OCI-LY7 (cell line): Measurements from ENCODE around the gene CDK5. TPM values are rescaled to one million over a fixed set of nuclear protein-coding genes. Genes with fewer than 3 reads are reported as not detected.

Source experiments
- BruUV-seq: library from RNA; stranded (reverse); fragments of 400-500 nt; replicated peaks from 2 replicates; lab custom pipeline; 2021; lab: Mats Ljungman, UMichigan
- CTCF ChIA-PET: fragments of 300-600 bp; sonication (Branson Sonifier 250); formaldehyde crosslinking; loops from one replicate; lab custom pipeline; 2022; ENCODE audit warnings: antibody characterized with exemption; ENCODE audit not compliant: unreplicated experiment; lab: Charles Lee
- POLR2A ChIA-PET: fragments of 300-600 bp; sonication (Branson Sonifier 250); formaldehyde crosslinking; loops from one replicate; lab custom pipeline; 2022; ENCODE audit warnings: antibody characterized with exemption; lab: Charles Lee
- DNase-seq: peaks from one replicate; pipeline ENCODE4 v3.0.0-alpha.2; 2015; ENCODE audit warnings: low spot score
- H2AFZ ChIP-seq: fragments of 200-600 bp; sonication (generic), shearing (Covaris generic); 2 replicates; pipeline ENCODE4 v1.6.1; 2014; ENCODE audit warnings: mild to moderate bottlenecking, antibody characterized with exemption, low read length, moderate library complexity
- H3K27ac ChIP-seq: fragments of 200-600 bp; sonication (generic); 2 replicates; pipeline ENCODE4 v1.5.1; 2014; ENCODE audit warnings: mixed run types, low read depth, mild to moderate bottlenecking, moderate library complexity, low read length, inconsistent platforms; ENCODE audit not compliant: poor library complexity, severe bottlenecking
- H3K36me3 ChIP-seq: fragments of 200-600 bp; sonication (generic); 2 replicates; pipeline ENCODE4 v1.6.1; 2014; ENCODE audit warnings: mild to moderate bottlenecking, antibody characterized with exemption, low read length, moderate library complexity, mixed read lengths; ENCODE audit not compliant: insufficient read depth
- H3K4me1 ChIP-seq: fragments of 200-600 bp; sonication (generic); 2 replicates; pipeline ENCODE4 v1.5.1; 2014; ENCODE audit warnings: mild to moderate bottlenecking, low read length; ENCODE audit not compliant: insufficient read depth, poor library complexity, severe bottlenecking
- H3K4me2 ChIP-seq: fragments of 200-600 bp; sonication (generic); 2 replicates; pipeline ENCODE4 v1.6.1; 2014; ENCODE audit warnings: mild to moderate bottlenecking, low read length
- H3K4me3 ChIP-seq: fragments of 200-600 bp; sonication (generic); 2 replicates; pipeline ENCODE4 v1.5.1; 2014; ENCODE audit warnings: mild to moderate bottlenecking, low read depth, low read length; ENCODE audit not compliant: poor library complexity, severe bottlenecking
- H3K79me2 ChIP-seq: fragments of 200-600 bp; sonication (generic); 2 replicates; pipeline ENCODE4 v1.6.1; 2016; ENCODE audit warnings: low read depth, mild to moderate bottlenecking, low read length, moderate library complexity, mixed read lengths; ENCODE audit not compliant: insufficient read depth
- H3K9me2 ChIP-seq: fragments of 200-600 bp; sonication (generic); 2 replicates; pipeline ENCODE4 v1.6.1; 2016; ENCODE audit warnings: mild to moderate bottlenecking, low read length, mixed read lengths; ENCODE audit not compliant: insufficient read depth
- H3K9me3 ChIP-seq: fragments of 200-600 bp; sonication (generic); 2 replicates; pipeline ENCODE4 v1.6.1; 2014; ENCODE audit warnings: mild to moderate bottlenecking, mixed run types, low read length, mixed read lengths
- H4K20me1 ChIP-seq: fragments of 200-600 bp; sonication (generic); 2 replicates; pipeline ENCODE4 v1.6.1; 2014; ENCODE audit warnings: mild to moderate bottlenecking, antibody characterized with exemption, low read length, moderate library complexity, mixed read lengths; ENCODE audit not compliant: insufficient read depth
- EZH2phosphoT487 ChIP-seq: fragments of 200-600 bp; sonication (generic); IDR thresholded peaks from 2 replicates; pipeline ENCODE4 v1.6.1; 2018; ENCODE audit warnings: low read depth, borderline replicate concordance, mild to moderate bottlenecking, mixed run types, antibody characterized with exemption, low read length, moderate library complexity, mixed read lengths
- intact Hi-C: fragments of 100-400 bp; cut with micrococcal nuclease; formaldehyde crosslinking; loops from one replicate; pipeline ENCODE4 v1.10.0; 2022; ENCODE audit not compliant: unreplicated experiment
- total RNA-seq, 2 experiments: library from RNA; depleted of rRNA in 1 of 2; stranded (reverse); fragments of >200 nt in 1 of 2; shearing (Covaris generic) in 1 of 2; gene quantifications; 2 replicates each; pipeline ENCODE4 v1.2.3, GENCODE V29; 2014 to 2022
- TF ChIP-seq, protein P1 (sequence below): fragments of 200-600 bp; sonication (generic); conservative IDR thresholded peaks from 2 replicates; pipeline ENCODE4 v1.5.1; 2014; ENCODE audit warnings: mild to moderate bottlenecking, antibody characterized with exemption, low read length, moderate library complexity, mixed read lengths

CDK5 gene
- total RNA-seq, 2 experiments from 2014 or later, result 23.7 to 30.9 TPM

DNA sequence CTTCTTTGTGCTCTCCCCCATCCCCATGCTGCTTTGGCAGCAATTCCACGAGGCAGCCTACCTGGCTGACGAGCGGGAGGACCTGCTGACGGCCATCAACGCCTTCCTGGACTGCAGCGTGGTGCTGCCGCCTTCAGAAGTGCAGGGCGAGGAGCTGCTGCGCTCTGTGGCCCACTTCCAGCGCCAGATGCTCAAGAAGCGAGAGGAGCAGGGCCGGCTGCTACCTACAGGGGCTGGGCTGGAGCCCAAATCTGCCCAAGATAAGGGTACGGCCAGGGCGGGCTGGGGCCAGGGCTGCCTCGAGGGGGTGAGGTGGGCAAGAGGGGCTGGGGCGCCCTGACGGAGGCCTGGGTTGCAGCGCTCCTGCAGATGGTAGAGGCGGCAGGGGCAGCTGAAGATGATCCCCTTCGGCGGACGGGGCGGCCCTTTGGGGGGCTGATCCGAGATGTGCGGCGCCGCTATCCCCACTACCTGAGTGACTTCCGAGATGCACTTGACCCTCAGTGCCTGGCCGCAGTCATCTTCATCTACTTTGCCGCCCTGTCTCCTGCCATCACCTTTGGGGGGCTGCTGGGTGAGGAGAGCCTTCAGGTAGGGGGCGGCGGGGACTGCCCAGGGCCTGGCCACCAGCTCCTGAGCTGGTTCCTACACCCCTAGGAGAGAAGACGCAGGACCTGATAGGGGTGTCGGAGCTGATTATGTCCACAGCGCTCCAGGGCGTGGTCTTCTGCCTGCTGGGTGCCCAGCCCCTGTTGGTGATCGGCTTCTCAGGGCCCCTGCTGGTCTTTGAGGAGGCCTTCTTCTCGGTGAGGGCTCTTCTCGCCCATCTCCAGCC lies 13.6 kb upstream of the CDK5 start:
- Histone ChIP-seq H3K9me2 (no peaks in the 10 kb centered on the region), H3K4me1 (no peaks in the 10 kb centered on the region), H4K20me1 (no peaks in the 10 kb centered on the region), H3K4me3 (no peak overlapping the region), H3K4me2 (no peak overlapping the region), H2AFZ (no peak overlapping the region), H3K36me3 (peaks cover 85% of the 10 kb centered on the region), H3K9me3 (no peaks in the 10 kb centered on the region), H3K79me2 (no peaks in the 10 kb centered on the region), H3K27ac (no peak overlapping the region)
- CTCF ChIA-PET, result interaction anchor here (0.6 kb wide), 1 partner anchor 40 kb away, joined by 3 read pairs; no protein-coding TSS in a partner anchor
- no TSS peak for BruUV-seq
- POLR2A ChIA-PET, result no interaction called here
- no peak for DNase-seq
- intact Hi-C loops, result no loop called here
- no peak for TF ChIP-seq EZH2phosphoT487
- TF ChIP-seq, protein P1, sequence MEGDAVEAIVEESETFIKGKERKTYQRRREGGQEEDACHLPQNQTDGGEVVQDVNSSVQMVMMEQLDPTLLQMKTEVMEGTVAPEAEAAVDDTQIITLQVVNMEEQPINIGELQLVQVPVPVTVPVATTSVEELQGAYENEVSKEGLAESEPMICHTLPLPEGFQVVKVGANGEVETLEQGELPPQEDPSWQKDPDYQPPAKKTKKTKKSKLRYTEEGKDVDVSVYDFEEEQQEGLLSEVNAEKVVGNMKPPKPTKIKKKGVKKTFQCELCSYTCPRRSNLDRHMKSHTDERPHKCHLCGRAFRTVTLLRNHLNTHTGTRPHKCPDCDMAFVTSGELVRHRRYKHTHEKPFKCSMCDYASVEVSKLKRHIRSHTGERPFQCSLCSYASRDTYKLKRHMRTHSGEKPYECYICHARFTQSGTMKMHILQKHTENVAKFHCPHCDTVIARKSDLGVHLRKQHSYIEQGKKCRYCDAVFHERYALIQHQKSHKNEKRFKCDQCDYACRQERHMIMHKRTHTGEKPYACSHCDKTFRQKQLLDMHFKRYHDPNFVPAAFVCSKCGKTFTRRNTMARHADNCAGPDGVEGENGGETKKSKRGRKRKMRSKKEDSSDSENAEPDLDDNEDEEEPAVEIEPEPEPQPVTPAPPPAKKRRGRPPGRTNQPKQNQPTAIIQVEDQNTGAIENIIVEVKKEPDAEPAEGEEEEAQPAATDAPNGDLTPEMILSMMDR, result no peak

DNA sequence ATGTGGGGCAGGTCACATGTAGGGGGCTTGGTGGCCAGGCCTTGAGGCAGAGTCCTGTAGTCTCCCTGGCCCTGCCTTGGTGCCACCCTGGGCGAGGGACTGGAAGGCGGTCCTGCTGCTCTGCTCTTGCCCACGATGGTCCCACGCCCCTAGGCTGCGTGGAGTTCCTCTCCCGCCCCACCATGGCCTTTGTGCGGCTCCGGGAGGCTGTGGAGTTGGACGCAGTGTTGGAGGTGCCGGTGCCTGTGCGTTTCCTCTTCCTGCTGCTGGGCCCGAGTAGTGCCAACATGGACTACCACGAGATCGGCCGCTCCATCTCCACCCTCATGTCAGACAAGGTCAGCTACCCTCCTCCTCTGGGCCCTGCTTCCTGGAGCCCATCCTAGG lies 12.9 kb upstream of the CDK5 start:
- CTCF ChIA-PET, result interaction anchor here (0.6 kb wide), 1 partner anchor 41 kb away, joined by 3 read pairs; no protein-coding TSS in a partner anchor
- no peaks in the 10 kb centered on the region for H3K79me2 ChIP-seq
- H2AFZ ChIP-seq, result no peak overlapping the region
- intact Hi-C loops, result no loop called here
- no TSS peak for BruUV-seq
- peaks cover 79% of the 10 kb centered on the region for H3K36me3 ChIP-seq
- H3K4me3 ChIP-seq, result no peak overlapping the region
- no peaks in the 10 kb centered on the region for H3K4me1 ChIP-seq
- H4K20me1 ChIP-seq, result no peaks in the 10 kb centered on the region
- H3K4me2 ChIP-seq, result no peak overlapping the region
- DNase-seq, result no peak
- no peak overlapping the region for H3K27ac ChIP-seq
- POLR2A ChIA-PET, result no interaction called here
- TF ChIP-seq, protein P1, result no peak
- TF ChIP-seq EZH2phosphoT487, result no peak
- H3K9me3 ChIP-seq, result no peaks in the 10 kb centered on the region
- no peaks in the 10 kb centered on the region for H3K9me2 ChIP-seq
